ENCODE data around the gene CRYGN. TPM values are rescaled to one million over a fixed set of nuclear protein-coding genes. Genes with fewer than 3 reads are reported as not detected.

CRYGN gene
- total RNA-seq, 1 donor from 2014 or later: not detected

- TF ChIP-seq CTCF (IDR thresholded peaks at IDR 0.05) (no peak), POLR2AphosphoS5 (IDR thresholded peaks at IDR 0.05; ENCODE audit: insufficient read depth in 1 of 2, low read depth in 1 of 2) (no peak), POLR2A (IDR thresholded peaks at IDR 0.05) (no peak)
- intact Hi-C loops (cut with DNase I): no loop called here
- Histone ChIP-seq H3K27ac (no peak overlapping the region), H3K4me1 (peaks cover 15% of the 10 kb centered on the region), H3K9me3 (no peaks in the 10 kb centered on the region), H3K36me3 (peaks cover 0 to 33% of the 10 kb centered on the region in 2 donors), H3K27me3 (no peaks in the 10 kb centered on the region), H3K4me3 (no peak overlapping the region)
- no peak for DNase-seq (ENCODE audit: extremely low spot score in 2 of 2)
Measured at GRCh38 chr7:151379193-151379520, 60.8 kb downstream of the CRYGN start.

Small RNA genes within 50 kb of the gene (microRNA-seq; reads per million reads assigned to microRNA genes)
- not detected for gene MIR3907 (ENCODE audit: borderline number of aligned reads, borderline replicate concordance)

Small RNA genes within 50 kb of the gene (small RNA-seq; reads per million reads assigned to genes)
- gene MIR3907 (not detected), gene RN7SL76P (not detected)

Other genes with a start within 250 kb of the CRYGN start
- not detected for gene H2BK1, start 229.7 kb downstream of the CRYGN start, total RNA-seq
- gene ABCF2, start 212.9 kb downstream of the CRYGN start, total RNA-seq: 25.3 TPM
- gene CHPF2, start 207.7 kb downstream of the CRYGN start, total RNA-seq: 28.0 TPM
- gene SMARCD3, start 191.4 kb downstream of the CRYGN start, total RNA-seq: 39.8 TPM
- 46.2 TPM for gene NUB1, start 98.3 kb downstream of the CRYGN start, total RNA-seq
- gene WDR86, start 30.1 kb downstream of the CRYGN start, total RNA-seq: 19.4 TPM
- 74.2 TPM for gene RHEB, start 79.8 kb upstream of the CRYGN start, total RNA-seq